HG03571 (cell line): ENCODE results near the gene ITIH1.
"Not testable (repeated sequence)": the region's sequence is repeated elsewhere in the genome, so short reads cannot be mapped to it uniquely, and the experiment has no call there.

ENCODE experiments used
- ATAC-seq: cut with Tn5 transposase; IDR thresholded peaks from one replicate; pipeline ENCODE4 v1.9.1; 2021; ENCODE audit not compliant: unreplicated experiment

The ITIH1 gene

DNA sequence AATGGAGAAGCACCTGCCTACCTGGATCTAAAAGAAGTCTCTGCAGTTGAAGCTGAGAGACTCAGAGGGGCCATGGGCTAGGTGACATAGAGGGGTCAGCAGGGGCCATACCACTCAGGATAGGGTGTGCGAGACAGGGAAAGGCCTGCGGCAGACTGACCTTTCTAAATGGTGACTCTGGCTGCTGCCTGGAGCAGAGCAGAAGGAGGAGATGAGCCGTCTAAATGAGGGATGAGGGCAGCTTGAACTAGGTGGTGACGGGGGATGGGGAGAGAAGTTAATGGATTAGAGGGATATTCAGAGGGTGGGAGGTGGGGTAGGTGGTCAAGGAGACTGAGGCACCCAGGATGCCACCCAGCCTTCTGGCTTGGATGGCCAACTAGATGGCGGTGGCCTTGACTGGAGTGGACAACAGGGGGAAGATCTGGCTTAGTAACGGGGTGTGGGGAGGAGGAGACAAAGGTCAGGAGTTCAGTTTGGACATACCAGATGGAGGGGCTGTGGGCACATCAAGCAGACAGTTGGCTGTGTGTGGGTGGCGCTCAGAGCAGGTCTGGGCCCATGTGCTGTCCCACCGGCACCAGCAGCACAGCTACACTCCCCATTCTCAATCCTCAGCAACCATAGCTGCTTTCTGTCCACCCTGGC, 3.2 kb upstream of the ITIH1 start:
- ATAC-seq = no peak

DNA sequence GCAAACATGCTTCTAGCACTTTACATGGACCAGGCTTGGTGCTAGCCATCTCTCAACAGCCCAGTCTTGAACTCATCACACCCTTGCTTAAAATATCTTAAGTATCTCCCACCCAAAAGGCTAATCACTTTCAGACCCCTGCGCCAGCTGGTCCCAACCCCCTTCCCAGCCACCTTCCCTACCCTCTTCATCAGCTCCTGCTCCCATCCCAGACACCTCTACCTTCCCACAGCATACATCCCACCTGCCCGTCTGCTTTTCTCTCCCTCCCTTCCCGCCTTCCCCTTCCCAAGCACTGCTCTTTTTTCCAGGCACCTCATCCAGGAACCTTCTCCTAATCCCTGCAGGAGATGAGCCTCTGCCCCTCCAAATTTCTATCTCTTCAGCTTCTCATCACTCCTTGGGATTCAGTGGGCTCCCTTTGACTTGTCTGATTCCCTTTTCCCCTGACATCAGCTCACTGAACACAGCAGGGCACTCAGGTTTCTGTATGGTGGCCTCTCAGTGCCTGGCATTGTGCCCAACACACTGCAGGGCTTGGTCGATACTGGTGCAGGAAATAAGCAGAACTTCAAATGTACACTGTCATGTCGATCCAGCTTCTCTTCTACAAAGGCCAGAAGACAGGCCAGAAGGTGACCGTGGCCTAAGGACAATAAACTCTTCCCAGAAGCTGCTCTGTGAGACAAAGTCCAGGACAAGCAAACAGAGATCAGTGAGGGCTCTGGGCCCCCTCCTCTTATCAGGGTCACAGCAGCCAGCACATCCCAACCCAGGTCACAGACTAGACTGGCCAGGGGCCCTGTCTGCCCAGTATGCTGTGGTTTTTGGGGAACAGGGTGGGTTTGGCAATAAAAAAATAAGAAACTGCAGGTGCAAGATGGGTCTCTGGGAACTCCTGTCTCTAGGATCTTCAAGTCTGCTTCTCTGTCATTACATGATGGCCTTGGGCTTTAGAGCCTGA, 2.2 kb upstream of the ITIH1 start:
- no peak for ATAC-seq

DNA sequence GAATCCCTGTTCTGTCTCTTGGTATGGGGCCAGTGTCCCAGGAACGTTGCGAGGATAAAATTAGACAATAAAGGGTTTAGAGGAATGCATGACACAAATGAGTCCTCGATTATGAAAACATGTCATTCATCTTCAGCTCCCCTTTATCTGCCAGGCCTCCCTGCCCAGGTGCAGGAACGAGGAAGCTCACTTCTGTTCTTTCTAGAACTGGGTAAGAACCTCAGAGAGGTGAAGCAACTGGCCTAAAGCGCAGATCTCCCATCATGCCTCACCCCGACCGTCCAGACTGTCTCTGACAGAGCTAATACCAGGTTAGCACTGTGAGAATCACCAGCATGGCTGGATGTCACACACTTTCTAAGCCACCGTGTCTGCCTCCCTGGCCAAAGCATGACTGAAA, 1.5 kb upstream of the ITIH1 start:
- no peak for ATAC-seq

DNA sequence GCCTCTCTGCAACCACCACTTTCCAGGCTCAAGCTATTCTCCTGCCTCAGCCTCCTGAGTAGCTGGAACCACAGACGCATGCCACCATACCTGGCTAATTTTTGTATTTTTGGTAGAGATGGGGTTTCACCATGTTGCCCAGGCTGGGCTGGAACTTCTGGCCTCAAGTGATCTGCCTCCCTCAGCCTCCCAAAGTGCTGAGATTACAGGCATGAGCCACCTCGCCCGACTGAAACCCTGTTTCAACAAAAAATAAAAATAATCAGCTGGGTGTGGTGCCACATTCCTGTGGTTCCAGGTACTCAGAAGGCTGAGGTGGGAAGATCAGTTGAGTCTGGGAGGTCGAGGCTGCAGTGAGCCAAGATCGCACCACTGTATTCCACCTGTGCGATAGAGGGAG, 913 bp upstream of the ITIH1 start:
- not testable (repeated sequence) for ATAC-seq

DNA sequence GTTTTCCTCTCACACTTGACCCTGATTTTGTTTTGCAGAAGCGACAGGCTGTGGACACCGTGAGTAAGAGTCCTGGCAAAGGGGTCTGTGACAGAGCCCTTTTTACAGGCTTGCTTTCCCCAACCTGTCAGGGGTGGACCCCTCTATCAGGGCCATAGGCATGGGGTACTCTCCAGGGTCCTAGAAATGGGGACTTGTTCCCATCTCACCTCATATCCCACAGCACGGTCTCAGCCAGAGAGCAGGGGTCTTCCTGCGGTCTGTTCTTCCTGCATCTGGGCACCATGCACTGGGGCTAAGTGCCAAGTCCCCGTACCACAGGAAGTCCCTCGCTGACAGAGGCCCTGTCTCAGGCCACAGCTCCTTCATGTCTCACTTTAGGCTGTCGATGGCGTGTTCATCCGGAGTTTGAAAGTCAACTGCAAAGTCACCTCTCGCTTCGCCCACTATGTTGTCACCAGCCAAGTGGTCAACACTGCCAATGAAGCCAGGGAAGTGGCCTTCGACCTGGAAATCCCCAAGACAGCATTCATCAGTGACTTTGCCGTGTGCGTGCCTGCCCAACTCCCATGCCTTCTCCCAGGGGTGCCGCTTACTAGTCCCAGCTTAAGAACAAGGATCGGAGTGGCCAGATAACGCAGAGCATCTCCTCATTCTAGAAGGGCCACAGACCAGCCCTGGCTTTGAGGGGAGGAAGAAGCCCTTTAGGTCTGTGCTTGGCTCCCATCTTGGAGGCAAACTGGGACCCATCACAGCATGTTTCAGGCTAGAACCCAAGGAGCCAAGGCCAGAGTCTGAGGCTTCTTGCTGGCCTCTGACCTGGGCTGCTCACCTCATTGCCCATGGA, 783 bp downstream of the ITIH1 start:
- ATAC-seq = no peak

DNA sequence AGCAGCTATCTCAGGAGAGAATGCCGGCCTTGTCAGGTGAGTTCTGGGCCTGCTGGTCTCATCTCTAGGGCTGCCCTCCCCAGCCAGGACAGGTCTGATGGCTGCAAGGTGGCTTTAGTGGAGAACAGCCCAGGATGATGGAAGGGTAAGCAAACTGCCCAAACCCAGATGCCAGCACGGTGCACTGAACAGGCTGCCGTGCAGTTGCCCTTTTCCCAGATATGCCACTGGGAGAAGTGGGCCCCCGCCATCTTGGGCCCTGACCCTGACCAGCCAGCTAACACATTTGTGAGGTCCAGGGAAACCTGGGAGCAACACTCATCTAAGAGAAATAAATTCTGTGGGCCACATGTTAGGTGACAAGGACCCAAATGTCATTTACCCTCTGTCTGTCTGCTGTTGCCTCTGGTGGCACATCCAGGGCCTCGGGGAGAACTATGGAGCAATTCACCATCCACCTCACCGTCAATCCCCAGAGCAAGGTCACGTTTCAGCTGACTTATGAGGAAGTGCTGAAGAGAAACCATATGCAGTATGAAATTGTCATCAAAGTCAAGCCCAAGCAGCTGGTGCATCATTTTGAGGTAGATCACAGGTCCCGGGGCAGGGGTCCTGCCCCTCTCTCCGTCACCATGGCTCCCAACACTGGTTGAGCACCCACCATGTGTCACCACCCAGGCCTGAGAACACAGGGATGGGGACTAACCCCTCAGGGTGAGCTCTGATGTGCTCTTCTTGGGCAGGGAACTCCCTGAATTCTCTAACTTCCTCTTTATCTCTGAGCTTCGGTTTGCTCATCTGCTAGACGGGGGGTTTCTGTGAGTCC, 1.8 kb downstream of the ITIH1 start:
- ATAC-seq = no peak

DNA sequence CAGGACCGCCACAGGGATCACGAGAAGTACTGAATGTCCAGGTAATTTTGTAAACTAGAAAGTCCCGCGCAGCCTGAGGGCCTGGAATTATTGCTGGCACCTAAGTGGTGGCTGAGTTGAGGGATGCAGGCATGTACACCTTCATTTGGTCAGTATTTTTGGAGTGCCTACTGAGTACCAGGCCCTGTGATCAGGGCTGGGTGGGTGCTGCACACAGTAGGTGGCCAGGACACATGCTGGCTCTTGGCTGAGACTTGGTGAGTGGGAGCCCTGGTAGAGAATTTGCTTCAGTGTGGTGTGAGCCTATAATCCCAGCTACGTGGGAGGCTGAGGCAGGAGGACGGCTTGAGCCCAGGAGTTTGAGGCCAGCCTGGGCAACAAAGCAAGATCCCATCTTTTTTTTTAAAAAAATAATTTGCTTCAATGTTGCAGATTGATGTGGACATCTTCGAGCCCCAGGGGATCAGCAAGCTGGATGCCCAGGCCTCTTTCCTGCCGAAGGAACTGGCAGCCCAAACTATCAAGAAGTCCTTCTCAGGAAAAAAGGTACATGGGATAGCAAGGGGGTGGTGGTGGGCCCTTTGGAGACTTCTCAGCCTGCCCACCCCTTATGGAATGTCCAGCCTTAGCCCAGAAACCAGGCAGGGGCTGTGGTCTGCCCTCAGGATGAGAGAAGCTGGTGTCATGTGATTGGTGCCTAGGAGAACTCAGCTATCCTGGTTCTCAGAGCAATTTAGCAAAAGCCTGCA, 2.6 kb downstream of the ITIH1 start:
- no peak for ATAC-seq

DNA sequence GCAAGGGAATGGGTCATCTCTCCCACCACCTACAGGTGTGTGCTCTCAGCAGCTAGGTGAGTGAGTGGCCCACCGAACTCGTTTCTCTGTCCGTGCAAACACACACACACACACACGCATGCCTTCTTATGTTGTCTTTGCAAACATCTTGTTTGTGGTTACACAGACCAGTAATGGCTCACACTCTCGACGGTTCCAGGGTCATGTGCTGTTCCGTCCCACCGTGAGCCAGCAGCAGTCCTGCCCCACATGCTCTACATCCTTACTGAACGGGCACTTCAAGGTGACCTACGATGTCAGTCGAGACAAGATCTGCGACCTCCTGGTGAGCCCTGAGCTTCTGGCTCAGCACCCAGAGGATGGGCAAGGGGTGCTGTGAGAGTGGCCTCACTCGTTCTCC, 4.3 kb downstream of the ITIH1 start:
- no peak for ATAC-seq

DNA sequence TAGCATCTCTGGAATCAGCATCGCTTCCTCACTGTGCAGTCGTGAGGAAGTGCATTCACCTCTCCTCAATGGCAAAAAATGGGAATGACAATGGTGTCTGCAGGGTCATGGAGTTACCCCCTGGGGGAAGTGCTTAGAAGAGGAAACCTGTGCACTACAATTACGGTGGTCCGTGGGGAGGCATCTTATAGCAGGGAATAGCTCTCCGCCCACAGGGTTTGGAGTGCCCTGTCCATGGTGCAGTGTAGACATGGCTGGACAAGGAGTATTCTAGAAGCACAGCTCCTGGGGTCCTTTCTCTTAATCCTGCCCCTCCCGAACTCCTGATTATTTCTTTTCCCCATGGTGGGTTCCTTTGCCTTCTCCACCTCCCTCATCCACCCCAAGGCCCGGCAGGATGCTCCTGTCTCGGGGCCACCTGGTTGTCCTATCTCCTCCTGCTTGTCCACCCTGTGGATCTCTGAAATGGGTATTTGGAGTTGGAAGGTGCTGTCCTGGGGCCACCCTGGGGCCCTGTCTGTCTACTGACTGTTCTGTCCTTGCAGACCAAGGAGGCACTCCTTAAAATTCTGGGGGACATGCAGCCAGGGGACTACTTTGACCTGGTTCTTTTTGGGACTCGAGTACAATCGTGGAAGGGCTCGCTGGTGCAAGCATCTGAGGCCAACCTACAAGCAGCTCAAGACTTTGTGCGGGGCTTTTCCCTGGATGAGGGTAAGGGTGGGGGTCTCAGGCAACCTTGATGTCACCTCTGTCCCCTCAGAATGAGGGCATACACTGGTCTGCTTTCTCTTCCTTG, 5.2 kb downstream of the ITIH1 start:
- no peak for ATAC-seq

DNA sequence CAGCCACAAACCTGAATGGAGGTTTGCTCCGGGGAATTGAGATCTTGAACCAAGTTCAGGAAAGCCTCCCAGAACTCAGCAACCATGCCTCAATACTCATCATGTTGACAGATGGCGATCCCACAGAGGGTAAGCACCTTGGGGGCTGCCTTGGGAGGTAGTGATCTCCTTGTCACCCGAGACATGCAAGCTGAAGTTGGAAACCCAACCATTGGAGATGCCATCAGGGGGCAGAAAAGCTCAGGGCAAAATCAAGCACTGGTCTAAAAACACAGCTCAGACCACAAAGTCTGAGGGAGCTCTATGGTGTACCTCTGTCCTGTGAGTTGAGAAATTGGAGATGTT, 5.8 kb downstream of the ITIH1 start:
- ATAC-seq = no peak

DNA sequence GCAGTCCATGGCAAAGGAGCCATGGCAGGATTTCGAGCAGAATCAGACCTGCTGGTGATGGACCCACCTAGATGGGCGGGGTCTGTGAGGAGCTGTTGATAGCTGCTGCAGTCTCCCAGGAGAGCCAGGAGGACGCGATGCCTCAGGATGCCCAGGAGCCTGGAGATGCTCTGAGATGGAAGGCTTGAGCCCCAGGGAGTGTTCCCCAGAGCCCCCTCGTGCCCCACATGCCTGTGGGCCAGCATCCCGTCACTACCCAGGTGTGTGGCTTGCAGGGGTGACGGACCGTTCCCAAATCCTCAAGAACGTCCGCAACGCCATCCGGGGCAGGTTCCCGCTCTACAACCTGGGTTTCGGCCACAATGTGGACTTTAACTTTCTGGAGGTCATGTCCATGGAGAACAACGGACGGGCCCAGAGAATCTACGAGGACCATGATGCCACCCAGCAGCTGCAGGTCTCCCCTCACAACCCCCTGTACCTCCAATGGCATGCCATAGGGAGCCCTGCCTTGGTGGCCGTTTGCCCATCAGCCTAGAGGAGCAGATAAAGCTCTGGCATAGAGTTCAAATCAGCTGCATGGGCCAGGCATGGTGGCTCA, 6.7 kb downstream of the ITIH1 start:
- ATAC-seq = no peak

DNA sequence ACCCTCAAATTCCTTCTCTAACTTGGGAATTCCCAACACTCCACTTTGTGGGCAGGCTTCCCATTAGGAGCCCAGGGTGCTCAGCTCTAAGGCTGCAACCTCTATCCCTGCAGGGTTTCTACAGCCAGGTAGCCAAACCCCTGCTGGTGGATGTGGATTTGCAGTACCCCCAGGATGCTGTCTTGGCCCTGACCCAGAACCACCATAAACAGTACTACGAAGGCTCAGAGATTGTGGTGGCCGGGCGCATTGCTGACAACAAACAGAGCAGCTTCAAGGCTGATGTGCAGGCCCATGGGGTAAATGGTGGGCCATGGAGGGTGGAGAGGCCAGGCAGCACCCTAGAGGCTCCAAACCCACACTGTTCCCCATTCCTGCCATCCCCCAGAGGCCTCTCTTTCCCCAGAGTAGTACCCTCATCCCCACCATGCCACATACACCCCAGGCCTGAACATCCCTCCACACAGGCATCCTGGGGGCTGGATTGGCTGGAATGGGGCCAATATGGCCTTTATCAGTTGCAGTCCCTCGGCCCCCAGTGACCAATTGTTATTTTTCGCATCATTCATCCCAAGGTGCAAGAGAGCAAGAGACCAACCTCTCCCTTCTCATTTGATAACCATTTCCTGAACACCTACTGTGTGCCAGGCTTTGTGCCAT, 7.7 kb downstream of the ITIH1 start:
- ATAC-seq = no peak

DNA sequence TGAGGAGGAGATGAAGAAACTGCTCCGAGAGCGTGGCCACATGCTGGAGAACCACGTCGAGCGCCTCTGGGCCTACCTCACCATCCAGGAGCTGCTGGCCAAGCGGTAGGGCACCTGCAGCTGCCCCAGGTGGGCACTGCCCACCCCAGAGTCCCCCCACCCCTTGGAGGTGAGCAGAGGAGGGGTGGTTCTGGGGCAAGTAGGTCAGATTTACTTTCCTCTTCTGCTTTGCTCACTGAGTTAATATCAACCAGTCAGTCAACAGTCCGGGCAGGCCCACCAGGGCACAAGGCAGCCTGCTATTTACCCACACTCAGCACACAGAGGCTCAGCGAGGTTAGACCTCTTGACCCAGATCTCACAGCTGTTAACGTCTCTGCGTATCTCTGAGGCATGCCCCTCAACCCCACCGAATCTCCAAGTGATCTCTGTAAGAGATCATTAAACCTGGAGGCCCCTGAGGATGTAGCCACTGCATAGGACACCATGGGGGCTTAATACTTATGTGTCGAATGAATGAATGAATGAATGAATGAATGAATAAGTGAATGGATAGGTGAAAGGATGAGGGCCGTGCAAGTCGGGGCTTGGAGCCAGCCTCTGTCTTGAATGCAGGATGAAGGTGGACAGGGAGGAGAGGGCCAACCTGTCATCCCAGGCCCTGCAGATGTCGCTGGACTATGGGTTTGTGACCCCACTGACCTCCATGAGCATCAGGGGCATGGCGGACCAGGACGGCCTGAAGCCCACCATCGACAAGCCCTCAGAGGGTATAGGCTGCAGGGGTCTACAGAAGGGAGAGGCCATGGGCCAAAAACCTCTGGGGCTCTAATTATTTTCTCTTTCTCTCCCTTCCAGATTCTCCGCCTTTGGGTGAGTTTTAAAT, 9.2 kb downstream of the ITIH1 start:
- ATAC-seq = no peak

DNA sequence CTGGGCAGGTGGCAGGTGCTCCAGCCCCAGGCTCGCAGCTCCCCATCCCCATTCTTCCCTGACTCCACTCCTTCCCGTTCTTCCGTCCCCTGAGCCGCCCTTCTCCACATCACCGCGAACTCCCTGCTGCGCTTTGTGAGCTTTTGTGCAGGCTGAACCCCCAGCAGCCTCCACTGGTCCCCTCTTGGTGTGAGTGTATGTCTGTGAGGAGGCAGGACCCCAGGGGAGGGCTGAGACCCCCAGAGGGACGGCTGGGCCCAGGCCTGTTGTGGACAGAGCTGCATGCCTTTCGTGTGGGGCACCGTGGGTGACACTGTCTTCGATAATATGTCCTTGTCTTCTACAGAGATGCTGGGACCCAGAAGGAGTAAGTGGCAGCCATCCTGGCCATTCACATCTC, 9.8 kb downstream of the ITIH1 start:
- ATAC-seq = no peak

DNA sequence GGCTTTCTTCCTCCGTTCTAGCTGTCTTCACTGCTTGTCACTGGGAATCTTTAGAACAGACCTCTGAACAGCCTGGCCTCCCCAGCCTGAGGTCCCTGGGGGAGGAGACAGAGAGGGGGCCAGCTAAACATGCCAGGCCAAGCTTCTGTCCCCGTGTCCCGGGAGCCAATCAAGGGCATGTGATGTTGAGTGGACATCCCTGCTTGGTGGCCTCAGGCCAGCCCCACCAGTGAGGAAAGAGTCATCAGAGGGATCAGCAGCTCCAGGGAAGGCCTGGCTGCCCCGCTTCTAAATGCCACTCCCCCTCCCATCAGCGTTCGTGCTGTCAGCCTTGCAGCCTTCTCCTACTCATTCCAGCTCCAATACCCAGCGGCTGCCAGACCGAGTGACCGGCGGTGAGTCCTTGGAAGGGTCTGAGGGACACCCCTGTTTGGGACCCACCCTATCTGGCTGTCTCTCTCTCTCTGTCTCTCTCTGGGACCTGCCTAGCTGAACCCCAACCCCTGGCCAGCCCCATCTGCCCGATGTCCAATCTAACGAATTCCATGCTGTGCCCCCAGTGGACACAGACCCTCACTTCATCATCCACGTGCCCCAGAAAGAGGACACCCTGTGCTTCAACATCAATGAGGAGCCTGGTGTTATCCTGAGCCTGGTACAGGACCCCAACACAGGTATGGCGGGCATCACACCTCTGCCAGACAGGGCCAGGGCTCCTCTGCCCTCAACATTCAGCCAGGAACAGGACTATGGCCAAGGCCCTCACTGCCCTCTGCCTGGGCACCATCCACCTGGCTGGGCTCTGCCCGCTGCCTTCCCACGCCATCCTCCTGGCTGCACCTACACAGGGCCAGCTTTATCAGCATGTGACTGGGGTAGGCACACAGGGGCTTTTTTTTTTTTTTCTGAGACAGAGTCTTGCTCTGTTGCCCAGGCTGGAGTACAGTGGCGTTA, 10.6 kb downstream of the ITIH1 start:
- ATAC-seq = no peak
